Measurements from ENCODE around the gene MAN2A1. TPM values are rescaled to one million over a fixed set of nuclear protein-coding genes. Genes with fewer than 3 reads are reported as not detected.

Gene MAN2A1
- total RNA-seq, 1 donor from 2014 or later, result 85.0 TPM

GRCh38 chr5:109656829-109657228, 32.9 kb upstream of the MAN2A1 start:
- FAIRE-seq (peak; percentile 77), DNase-seq (ENCODE audit: low read depth) (peak; percentile 87)
- no peak overlapping the region for H3K4me3 ChIP-seq (ENCODE audit: low read depth, low read length)
- H3K36me3 ChIP-seq (ENCODE audit: control insufficient read depth, insufficient read depth, low read length), result no peaks in the 10 kb centered on the region
- TF ChIP-seq CTCF (IDR thresholded peaks at IDR 0.05; ENCODE audit: insufficient read depth, low read length, severe bottlenecking), result no peak
- H3K27me3 ChIP-seq (ENCODE audit: control insufficient read depth, insufficient read depth, low read length), result no peaks in the 10 kb centered on the region

- Histone ChIP-seq H3K4me3 (ENCODE audit: low read depth, low read length) (no peak overlapping the region), H3K27me3 (ENCODE audit: control insufficient read depth, insufficient read depth, low read length) (no peaks in the 10 kb centered on the region), H3K36me3 (ENCODE audit: control insufficient read depth, insufficient read depth, low read length) (no peaks in the 10 kb centered on the region)
- DNase-seq (ENCODE audit: low read depth), result no peak
- TF ChIP-seq CTCF (IDR thresholded peaks at IDR 0.05; ENCODE audit: insufficient read depth, low read length, severe bottlenecking), result no peak
- FAIRE-seq, result no peak
Measured at GRCh38 chr5:109659901-109660300, 29.8 kb upstream of the MAN2A1 start.

GRCh38 chr5:109660301-109660700, 29.4 kb upstream of the MAN2A1 start:
- H3K4me3 ChIP-seq (ENCODE audit: low read depth, low read length), result no peak overlapping the region
- H3K36me3 ChIP-seq (ENCODE audit: control insufficient read depth, insufficient read depth, low read length), result no peaks in the 10 kb centered on the region
- DNase-seq (ENCODE audit: low read depth) (no peak), FAIRE-seq (no peak)
- H3K27me3 ChIP-seq (ENCODE audit: control insufficient read depth, insufficient read depth, low read length), result no peaks in the 10 kb centered on the region
- no peak for TF ChIP-seq CTCF (IDR thresholded peaks at IDR 0.05; ENCODE audit: insufficient read depth, low read length, severe bottlenecking)

GRCh38 chr5:109668237-109668636, 21.5 kb upstream of the MAN2A1 start:
- no peak for DNase-seq (ENCODE audit: low read depth)
- TF ChIP-seq CTCF (IDR thresholded peaks at IDR 0.05; ENCODE audit: insufficient read depth, low read length, severe bottlenecking), result no peak
- no peak for FAIRE-seq
- Histone ChIP-seq H3K4me3 (ENCODE audit: low read depth, low read length) (no peak overlapping the region), H3K27me3 (ENCODE audit: control insufficient read depth, insufficient read depth, low read length) (no peaks in the 10 kb centered on the region), H3K36me3 (ENCODE audit: control insufficient read depth, insufficient read depth, low read length) (no peaks in the 10 kb centered on the region)

GRCh38 chr5:109668668-109669422, 20.9 kb upstream of the MAN2A1 start:
- no peaks in the 10 kb centered on the region for H3K36me3 ChIP-seq (ENCODE audit: control insufficient read depth, insufficient read depth, low read length)
- DNase-seq (ENCODE audit: low read depth) (no peak), FAIRE-seq (no peak)
- H3K27me3 ChIP-seq (ENCODE audit: control insufficient read depth, insufficient read depth, low read length), result no peaks in the 10 kb centered on the region
- no peak for TF ChIP-seq CTCF (IDR thresholded peaks at IDR 0.05; ENCODE audit: insufficient read depth, low read length, severe bottlenecking)
- no peak overlapping the region for H3K4me3 ChIP-seq (ENCODE audit: low read depth, low read length)

All from bronchial epithelial cell (primary cell).